Activated effector memory CD4-positive, alpha-beta T cell treated with anti-CD3 and anti-CD28 coated beads, Interleukin-2, amount 50 U/mL, for 16 hours (primary cell): ENCODE data around the gene STARD10.

Source experiments
- DNase-seq: peaks from one replicate; pipeline ENCODE4 v3.0.0-alpha.2; 2020

STARD10 gene

DNA sequence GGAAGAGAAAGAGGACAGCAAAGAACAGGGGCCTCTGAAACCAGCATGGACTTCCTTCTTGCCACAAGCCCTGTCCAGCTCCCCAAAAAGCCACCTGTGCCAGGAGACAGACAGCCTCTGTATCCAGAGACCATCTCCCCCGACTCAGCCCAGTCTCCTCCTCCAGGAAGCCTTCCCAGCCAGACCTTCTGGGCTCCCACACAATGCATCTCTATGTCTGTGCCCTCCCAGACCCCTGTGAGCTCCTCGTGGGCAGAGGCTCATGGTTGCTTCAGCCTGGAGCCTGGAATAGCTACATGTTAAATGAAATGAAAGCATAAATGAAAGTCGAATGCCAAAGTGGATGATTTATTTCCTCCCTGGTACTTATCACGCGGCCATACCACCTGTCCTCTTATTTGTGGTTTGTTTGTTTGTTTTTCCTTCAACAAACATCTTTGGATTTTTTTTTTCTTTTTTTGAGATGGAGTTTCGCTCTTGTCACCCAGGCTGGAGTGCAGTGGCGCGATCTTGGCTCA lies 34.3 kb downstream of the STARD10 start:
- no peak for DNase-seq

DNA sequence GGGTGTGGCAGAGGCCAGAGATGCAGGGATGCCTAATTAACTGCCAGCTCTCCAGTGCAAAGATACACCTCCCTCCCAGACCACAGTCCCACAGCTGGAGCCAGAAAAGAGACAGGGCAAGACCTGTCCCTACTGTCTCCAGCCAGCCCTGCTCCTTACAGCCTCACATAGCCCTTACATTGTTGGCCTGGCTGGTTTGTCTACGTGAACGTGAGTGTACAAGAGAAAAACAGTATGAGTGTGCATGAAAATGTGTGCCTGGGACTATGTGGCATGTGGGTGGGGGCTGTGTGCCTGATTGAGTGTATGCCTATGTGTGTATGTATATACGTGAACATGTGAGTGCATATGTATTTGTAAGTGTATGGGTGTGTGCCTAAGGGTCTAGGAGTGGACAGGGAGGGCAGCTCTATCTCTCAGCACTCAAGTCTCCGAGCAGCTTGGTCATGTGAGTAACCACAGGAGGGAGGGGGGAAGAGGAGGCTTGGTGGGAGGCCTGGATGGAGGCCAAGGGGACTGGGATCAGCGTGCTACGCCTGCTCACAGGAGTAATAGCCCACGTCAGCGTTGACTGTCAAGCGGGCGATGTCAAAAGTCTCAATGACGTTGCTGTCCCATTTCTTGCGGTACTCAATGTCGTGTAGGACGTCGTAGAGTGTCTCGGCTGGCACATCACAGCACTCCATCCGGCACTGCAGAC lies 35.0 kb downstream of the STARD10 start:
- DNase-seq: no peak

DNA sequence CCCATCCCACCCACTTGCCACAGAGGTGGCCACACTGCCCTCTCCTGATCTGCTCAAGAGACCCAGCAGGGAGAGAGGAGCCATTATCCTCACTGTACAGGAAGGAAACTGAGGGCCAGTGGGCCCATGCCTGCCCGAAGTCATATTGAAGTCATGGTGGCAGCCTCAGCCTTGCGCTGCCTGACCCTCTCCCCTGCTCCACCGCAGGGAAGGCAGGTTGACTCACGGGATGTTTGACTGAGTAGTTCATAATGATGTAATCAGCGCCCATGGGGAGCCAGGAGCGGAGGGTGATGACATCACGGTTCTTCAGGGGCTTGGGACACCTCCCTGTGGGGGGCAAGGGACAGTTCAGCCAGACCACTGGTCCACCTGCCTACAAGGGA lies 35.5 kb downstream of the STARD10 start:
- no peak for DNase-seq

DNA sequence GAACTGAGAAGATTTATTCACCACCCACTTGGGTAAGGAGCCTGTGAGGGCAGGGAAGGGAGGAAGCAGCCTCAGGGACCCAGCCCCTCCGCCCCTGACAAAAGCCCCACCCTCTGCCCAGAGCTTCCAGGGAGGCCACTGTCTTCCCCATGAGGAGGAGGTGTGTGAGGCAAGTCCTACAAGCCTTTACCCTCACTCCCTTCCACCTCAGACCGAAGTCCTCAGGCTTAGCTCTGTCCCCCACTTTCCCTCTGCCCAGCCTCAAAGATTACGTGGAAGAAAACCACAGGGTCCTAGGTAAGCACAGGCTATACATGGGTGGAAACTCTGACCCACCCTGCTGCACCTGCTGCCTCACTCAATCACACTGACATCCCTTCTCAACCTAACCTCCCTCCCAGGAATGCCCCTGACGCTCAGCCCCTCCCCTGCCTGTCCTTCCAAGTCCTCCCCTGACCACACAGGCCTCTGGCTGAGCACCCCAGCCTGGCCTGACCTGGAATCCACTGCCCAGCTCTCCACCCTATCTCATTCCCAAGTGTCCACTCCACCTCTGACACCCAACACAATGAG lies 38.0 kb downstream of the STARD10 start:
- DNase-seq: no peak

DNA sequence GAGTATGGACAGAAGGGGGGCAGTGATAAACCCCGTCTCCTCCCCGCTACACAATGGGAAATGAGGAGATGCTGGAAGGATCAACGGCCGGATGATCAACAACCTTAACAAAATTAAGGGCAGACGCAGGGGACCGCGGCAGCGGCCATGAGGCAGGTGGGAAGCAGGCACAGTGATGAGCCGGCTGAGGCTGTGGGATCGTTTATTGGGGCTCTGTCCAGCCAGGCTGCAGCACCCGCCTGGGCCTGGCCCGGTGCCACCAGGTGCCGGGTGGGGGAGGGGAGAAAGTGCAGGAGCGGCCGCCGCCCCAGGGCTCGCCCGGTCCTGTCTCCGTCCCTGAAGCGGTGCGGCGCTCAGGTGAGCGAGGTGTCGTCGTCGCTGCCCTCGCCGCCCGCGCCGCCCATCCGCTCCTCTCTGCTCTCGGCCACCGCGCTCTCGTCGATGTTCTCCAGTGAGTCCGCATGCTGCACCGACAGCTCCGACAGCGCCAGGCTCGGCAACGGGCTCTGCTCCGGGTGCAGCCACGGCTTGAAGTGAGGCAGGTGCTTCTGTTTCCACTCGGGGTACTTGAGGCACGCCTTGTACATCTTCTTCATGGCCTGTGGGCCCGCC lies 39.2 kb downstream of the STARD10 start:
- no peak for DNase-seq

DNA sequence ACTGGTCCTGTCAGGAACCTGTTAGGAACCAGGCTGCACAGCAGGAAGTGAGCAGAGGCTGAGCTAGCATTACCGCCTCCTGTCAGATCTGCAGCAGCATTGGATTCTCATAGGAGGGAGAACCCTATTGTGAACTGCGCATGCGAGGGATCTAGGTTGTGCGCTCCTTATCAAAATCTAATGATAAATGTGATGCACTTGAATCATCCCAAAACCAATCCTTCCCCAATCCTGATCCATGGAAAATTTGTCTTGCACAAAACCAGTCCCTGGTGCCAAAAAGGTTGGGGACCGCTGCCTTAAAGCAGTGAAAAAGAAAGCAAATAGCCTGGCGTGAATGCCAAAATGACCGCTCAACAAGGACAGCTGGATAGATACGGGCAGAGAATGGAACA lies 39.7 kb downstream of the STARD10 start:
- DNase-seq: no peak

DNA sequence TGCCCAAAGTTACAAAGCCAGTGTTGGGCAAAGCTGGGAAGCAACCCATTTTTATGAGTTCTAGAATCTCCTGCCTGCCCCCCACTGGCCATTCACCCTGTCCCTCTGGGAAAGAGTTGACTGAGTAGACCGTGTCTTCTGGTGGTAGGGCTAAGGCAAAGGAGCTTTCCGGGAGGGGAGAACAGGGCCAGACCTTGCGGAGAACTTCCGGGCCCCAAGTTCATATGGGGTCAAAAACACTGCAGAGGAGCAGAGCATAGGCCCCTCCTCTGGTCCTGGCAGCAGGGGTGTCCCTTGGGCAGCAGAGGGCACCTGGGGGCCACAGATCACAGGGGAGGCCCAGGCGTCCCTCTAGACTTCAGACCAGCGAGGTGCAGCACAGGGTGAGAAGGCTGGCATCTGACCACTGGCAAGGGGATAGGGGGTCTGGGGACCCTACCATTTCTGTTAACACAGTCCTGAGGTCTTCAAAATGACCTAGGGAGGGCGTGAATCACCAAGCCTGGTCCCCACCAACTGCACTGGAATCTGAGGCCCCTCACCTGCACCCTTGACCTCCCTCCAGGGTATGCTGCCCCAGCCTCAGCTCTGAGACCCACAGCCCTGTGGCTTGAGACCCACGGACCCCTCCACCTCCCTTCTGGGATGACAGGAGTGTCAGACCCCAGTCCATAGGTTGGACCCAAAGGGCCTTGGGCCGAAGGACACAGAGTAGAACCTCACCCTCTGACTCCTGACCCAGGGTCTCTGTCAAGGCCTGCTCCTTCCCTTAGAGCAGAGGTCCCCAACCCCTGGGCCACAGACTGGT lies 40.3 kb downstream of the STARD10 start:
- DNase-seq: no peak

DNA sequence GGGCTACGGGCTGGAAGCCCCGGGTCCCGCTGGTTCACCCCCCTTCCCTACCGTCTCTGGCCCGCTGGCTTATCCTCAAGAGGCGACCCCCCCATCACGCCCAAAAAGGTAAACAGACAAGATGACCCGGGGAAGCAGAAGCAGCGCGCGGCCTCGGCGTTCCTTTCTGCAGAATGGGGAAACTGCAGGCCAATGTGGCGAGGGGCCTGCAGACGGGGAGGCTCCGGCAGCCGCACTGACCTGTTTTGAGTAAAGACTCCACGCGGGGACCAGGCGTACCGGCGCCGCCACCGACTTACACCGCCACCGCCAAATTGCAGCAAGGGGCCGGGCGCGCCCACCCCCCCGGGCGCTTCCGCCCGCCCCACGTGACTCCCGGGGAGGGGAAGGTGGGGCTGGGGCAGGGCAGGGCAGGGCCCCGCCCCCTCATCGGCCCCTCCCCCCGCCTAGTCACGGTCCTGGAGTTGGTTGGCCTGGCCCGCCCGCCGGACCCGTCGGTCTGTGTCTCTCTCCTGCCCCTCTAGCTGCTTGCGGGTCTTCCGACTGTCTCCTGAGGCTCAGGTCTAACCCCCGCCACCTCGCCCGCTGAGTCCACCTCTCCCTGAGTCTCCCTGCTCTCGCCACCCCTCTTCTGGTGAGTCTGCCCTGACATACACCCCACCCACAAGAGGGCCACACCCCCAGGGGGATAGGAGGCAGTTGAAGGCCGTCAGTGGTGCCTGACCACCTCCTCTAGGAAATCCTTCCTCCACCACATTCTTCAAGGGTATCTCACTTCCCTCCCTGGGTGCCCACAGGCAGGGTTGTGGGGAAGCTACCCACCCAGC lies 41.5 kb downstream of the STARD10 start, which contains the start of gene ARAP1:
TSS of gene ARAP1 (minus strand) at position 321 of the 827 bp plus-strand sequence. CDS start 25,280 bp downstream, outside the sequence.
- DNase-seq: peak; percentile 93

DNA sequence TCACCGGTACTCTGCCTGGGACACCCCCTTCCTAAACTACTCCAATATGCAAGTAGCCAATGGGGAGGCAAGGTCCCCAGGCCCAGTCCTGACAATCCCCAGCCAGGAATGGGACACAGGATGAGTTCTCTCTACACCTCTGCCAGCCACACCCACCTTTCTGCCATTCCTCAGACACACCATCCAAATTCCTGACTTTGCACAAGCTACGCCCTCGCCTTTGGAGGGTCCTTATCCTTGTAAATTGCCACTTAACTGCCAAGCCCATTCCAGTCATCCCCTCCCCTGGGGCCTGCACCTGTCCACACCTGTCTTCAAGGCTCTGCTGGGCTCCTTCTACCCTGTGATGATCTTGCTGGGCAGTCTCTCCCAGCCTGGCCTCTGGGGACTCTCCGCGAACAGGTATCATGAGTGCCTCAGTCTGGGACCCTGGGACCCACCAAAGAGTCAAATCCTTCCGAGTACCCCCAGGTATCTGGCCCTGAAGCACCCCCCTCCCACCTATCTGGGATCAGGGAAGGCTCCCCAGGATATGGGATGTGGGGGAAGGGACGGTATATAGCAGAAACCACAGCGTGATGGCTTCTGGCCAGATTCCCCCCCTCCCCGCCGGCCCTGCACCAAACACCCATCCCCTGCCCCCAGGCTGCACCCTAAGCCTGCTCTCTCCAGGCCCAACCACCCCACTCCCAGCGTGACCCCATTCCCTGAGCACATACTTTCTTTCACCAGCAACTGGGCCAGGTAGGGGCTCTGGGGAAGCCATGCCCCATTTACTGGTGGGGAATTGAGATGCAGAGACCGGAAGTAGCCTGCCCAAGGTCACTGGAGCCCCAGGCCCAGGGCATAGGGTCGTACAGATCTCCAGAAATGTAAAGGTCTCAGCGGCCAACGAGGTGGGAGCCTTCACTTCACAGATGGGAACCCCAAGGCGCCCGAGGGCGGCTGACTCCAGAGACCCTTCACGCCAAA lies 42.4 kb downstream of the STARD10 start:
- DNase-seq: no peak

DNA sequence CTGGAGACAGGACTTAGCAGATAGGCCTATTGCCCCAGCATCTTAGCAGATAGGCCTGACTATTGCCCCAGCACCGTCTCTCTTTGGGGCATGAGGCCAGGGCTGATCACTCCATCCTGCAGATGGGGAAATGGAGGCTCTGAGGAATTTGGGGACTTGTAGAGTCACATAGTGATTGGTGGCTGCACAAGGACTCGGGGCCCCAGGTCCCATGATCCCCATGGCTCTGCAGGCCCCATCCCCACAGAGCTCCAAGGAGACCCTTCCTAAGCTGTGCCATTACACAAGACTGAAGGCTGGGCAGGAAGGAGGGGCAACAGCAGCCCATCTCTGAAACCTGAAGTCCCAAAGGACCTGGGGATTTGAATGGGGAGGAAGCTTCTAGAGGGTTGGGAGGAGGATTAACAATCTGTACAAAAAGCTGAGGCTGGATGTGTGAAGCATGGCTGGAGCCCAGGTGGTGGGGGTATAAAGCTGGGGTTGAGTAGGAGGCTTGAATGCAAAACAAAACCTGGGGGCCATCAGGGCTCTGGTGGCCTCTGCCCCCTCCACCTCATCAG lies 43.2 kb downstream of the STARD10 start:
- no peak for DNase-seq

DNA sequence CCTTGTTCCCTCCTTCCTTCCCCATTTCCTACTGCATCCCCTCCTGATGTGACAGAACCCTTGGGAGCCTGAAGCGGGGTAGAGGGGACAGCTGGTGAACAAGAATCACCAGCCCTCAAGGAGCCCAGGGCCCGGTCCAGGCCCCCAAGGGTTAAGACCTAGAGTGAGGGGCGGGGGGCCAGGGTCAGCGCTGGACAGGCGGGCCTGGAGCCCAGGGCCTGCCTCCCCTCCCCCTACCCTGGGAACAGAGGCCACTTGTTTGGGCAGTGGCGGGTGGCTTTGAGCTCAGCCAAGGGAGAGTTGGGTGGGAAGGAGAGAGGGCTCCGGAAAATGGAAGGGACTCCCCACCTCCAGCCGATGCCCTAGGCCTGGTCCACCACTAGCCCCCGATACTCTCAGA lies 43.8 kb downstream of the STARD10 start:
- DNase-seq: no peak

DNA sequence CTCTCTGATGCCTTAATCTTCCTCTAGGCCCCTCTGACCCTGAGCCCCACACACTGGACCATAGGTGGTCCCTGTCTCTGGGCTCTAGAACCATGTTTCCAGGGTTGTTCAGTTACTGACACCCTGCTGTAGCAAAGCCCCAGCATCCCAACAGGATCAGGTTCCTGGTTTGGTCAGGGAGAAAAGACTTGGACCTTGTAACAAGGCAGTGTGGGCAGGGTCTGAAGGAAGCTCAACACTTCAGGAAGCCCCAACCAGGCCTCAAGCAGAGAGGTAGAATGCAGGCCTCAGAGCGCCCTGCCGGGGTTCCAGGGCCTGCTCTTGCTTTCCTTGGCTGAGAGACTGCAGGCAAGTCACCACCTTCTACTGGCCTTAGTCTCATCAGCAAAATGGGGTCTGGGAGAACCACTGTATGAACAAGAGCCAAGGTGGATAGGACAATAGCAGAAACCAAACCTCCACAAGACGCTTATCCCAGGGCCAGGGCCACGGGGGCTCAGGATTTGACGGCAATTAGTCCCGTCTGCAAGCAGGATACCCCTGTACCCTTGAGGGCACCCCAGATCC lies 46.5 kb downstream of the STARD10 start:
- DNase-seq: no peak

DNA sequence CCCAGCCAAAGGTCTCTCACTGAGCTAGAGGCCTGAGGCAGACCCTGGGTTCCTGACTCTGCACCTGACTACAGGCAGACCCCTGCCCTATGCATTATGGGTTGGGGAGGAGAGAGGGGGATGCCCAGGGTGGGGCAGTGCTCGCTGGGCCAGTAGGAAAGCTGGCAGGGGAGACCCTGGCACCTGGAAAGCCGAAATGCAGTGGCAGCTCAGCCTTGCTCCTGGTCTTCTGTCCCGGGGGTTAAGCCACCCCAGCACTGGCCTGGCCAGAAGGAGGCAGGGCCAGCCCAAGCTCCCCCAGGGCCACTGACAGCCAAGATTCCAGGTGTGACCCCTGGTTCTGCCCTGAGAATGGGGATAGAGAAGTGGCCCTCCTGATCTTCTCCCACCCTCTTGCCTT lies 47.0 kb downstream of the STARD10 start:
- no peak for DNase-seq

DNA sequence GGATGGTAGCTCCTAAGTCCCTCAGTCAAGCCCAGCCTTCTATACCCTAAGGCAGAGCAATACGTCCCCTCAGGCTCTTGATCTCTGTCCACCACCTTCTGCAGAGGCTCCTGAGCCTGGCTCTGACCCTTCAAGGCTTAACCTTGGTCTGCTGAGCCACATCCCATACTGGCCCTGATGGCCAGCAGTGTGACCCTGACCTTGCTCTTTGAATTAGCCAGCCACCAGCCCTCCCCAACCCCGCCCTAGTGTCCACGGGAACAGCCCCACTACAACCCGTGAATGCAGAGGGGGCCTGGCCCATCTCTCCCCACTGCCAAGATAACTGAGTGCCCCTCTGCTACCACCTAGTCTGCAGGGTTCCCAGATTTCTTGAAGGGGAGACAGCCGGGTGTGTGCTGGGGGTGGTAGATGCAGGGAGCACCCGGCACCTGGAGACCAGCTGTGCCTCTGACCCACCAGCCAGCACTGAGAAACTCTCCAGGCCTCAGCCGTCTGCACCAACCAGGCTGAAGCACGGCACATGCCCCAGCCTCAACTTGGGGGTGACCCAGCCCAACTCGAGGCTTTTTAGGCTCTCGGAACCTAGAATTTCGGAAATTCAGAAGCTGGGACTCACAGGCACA lies 47.8 kb downstream of the STARD10 start:
- DNase-seq: no peak

DNA sequence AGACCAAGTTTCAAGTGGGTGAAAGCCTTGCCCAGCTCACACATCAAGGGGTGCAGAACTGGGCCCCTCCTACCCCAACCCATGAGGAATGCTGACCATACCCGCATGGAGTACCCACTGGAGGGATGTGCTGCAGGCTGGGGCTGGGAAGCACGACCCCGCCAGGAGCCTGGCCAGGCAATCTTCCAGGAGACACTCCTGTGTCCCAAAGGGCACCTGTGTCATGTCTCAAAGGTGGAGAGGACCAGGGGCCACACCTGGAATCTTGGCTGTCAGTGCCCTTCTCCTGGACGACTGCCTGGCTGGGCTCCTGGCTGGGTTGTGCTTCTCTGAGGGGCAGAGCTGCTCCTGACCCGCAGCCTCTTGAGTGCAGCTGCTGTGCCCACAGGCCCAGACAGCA lies 48.3 kb downstream of the STARD10 start:
- no peak for DNase-seq

DNA sequence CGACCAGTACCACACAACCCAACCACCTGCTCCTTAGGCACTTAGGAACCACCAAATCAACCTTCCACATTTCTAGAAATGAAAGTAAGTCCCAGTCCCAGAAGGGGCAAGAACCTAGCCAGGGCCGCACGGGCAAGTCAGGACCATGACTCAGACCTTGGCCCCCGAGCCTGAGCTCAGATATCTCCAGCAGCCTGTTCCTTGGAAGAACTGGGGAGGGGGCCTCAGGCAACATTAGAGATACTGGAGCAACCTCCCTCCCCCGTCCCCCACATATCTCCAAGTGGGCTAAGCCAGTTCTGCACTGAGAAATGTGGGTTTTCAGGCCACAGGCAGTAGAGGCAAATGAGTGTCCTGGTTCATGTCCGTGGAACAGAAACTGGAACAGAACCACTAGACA lies 49.4 kb downstream of the STARD10 start:
- DNase-seq: no peak

DNA sequence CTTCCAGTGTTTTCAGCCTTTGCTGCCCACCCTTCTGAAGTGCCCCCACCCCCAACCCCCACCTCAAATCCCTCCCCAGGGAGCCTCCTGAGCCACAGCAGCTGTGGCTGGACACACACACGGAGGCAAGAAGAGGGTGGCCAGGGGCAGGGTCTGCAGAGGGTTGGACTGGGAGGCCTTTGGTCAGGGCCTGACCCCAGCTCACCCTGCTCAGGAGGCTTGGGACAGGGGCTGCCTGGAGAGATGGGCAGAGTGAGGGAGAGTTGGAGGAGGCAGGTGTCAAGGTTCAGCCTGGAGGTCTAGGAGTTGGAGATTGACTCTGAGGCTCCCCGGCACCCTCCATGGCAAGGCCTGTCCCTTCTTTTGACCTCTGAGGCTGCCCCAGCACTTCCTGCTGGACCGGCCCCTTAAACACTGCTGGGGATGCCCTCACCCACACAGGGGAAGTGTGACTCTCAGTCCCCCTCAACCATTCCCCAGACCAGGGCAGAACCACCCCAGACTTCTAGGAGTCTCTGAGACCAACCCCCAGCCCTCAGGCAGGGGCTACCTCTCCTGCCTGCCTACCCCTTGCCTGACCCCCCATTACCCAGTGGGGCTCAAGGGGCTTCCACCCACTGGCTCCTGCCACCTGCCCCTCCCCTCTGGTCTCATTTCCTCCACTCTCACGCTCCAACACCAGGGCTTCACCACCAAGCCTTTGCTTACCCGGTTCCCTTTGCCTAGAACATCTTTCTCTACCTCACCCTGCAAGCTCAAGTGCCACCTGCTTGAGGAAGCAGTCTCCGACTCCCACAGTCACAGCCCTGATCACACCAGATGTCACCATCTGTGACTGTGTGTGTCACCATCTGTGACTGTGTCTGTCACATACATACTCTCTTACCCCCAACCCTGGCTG lies 50.3 kb downstream of the STARD10 start:
- DNase-seq: no peak

DNA sequence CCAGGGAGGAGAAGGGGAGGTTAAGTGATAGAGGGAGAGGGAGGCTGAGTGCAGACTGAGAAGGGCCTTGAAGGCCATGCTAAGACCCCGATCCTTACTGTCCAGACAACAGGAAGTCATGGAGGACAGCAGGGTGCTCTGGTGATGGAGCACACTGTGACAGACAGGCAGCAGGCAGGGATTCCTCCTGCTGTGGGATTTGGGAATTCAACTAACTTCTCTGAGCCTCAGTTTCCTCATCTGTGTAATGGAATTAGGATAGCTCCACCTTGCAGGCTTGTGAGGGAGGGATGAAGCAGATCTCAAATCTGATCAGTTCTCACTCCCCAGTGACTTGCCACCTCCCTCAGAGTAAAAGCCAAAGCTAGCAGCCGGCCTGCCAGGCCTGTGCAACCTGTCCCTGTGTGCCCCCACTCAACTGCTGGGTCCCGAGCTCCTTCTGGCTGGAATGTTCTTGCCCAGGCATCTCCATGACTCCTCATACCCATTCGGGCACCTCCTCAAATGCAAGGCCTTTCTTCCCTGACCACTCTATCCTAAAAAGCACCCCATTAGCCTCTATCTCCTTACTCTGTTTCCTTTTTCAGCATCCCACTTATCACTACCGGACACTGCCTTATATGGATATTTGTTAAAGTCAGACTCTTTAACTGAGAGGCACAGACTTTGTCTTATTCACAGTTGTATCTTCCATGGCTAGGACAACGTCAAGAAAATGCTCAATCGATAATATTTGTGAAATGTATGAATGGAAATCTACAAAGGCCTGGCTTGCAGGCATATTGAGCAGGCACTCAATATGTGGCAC lies 51.1 kb downstream of the STARD10 start:
- DNase-seq: no peak
